ENCODE data around the gene PASK.

Gene PASK

GRCh38 chr2:241063093-241063551 is 86.2 kb downstream of the PASK start:
- DNase-seq: no peak

GRCh38 chr2:241062389-241063092 is 86.7 kb downstream of the PASK start:
- no peak for DNase-seq

GRCh38 chr2:241061275-241061674 is 88.0 kb downstream of the PASK start:
- no peak for DNase-seq
